Erythroblast (primary cell): ENCODE results near the gene R3HDM2.

Source experiments
- GATA1 ChIP-seq: IDR thresholded peaks from 2 replicates; pipeline ENCODE4 v1.6.1; 2011; ENCODE audit warnings: low read depth, mild to moderate bottlenecking, control low read depth, low read length, moderate library complexity
- POLR2A ChIP-seq: IDR thresholded peaks from 2 replicates; pipeline ENCODE4 v1.6.1; 2011; ENCODE audit warnings: mild to moderate bottlenecking, low read length

DNA sequence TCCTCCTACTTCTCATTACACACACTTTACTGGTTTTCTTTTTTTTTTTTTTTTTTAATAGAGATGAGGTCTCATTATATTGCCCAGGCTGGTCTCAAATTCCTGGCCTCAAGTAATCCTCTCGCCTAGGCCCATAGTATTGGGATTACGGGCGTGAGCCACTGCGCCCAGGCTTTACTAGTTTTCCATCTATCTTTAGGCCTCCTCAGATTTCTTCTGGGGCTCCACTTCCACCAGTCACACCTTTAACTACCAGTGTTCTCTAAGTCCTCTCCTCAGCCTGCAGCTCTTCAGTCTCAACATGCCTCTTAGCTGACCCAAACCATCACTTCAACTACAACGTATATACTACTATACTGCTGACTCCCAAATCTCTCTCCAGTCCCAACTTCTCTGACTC, 10.4 kb downstream of the R3HDM2 start:
- TF ChIP-seq POLR2A (no peak), GATA1 (no peak)
